Mammary epithelial cell (primary cell): ENCODE measurements around the gene RALB.

Source experiments
- CTCF ChIP-seq, 2 donors: IDR thresholded peaks in 1 of 2; conservative IDR thresholded peaks in 1 of 2; 2 replicates each; pipeline ENCODE4 v1.5.1; 2011 to 2012; ENCODE audit warnings: inconsistent platforms in 2 of 2, low read length in 2 of 2, mild to moderate bottlenecking in 2 of 2, control low read depth in 1 of 2, low read depth in 1 of 2; ENCODE audit not compliant: insufficient read depth in 1 of 2; ENCODE audit errors: extremely low read depth in 1 of 2
- EZH2 ChIP-seq: IDR thresholded peaks from 2 replicates; pipeline ENCODE4 v1.6.1; 2012; ENCODE audit warnings: low read length, inconsistent platforms, borderline replicate concordance

GRCh38 chr2:120209427-120210269, 43.0 kb upstream of the RALB start:
- TF ChIP-seq CTCF (conservative IDR thresholded peaks at IDR 0.05 in 1 of 2, IDR thresholded peaks at IDR 0.05 in 1 of 2; ENCODE audit: extremely low read depth in 1 of 2, insufficient read depth in 1 of 2, low read depth in 1 of 2, low read length in 2 of 2) (no peak), EZH2 (no peak)
